GDM1 (cell line): ENCODE data around the gene RAP1A.
"Not testable (repeated sequence)": the region's sequence is repeated elsewhere in the genome, so short reads cannot be mapped to it uniquely, and the experiment has no call there.

Source experiments
- DNase-seq: peaks from one replicate; lab custom pipeline; 2025; lab: John Stamatoyannopoulos, UW

The RAP1A gene

GRCh38 chr1:111629190-111629954 lies 9.8 kb downstream of the RAP1A start:
- no peak for DNase-seq

- DNase-seq: no peak
Measured at GRCh38 chr1:111630567-111630966, 11.0 kb downstream of the RAP1A start.

GRCh38 chr1:111631502-111631901 lies 11.9 kb downstream of the RAP1A start:
- no peak for DNase-seq

DNA sequence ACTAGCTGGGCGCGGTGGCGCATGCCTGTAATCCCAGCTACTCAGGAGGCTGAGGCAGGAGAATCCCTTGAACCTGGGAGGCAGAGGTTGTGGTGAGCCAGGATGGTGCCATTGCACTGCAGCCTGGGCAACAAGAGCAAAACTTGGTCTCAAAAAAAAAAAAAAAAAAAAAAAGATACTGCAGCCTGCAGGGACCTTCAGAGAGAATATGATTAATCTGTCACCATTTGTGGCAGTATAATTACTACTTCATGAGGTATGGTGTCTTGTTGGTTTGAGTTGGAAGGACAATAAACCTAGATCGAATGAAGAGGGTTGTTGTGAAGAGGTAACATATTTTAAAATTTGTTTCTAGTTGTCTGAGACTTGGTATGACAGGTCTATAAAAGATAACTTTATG lies 13.2 kb downstream of the RAP1A start:
- not testable (repeated sequence) for DNase-seq

- DNase-seq: no peak
Measured at GRCh38 chr1:111633736-111634247, 14.2 kb downstream of the RAP1A start.

DNA sequence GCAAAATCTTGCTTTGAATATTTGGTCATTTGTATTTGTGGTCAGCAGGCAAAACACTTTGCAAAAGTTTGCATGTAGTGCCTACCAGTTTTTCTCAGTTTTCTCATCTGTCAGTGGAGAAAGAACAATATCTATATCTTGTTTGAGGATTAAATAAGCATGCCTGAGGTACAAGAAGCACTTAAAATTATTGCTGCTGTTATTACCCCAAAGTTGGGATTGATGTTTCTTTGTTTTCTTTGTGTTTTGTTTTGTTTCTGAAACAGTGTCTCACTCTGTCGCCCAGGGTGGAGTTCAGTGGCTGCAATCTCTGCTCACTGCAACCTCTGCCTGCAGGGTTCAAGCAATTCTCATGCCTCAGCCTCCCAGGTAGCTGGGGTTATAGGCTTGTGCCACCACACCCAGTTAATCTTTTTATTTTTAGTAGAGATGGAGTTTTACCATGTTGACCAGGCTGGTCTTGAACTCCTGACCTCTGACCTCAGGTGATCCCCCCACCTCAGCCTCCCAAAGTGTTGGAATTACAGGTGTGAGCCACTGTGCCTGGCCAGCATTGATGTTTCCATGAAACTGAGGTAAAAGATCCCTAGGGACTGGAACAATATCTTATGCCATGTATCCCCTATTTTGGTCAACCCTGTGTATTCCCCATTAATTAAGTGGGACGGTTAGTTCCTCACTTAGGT lies 15.9 kb downstream of the RAP1A start:
- DNase-seq: no peak

- DNase-seq: no peak
Measured at GRCh38 chr1:111638320-111638719, 18.7 kb downstream of the RAP1A start.

DNA sequence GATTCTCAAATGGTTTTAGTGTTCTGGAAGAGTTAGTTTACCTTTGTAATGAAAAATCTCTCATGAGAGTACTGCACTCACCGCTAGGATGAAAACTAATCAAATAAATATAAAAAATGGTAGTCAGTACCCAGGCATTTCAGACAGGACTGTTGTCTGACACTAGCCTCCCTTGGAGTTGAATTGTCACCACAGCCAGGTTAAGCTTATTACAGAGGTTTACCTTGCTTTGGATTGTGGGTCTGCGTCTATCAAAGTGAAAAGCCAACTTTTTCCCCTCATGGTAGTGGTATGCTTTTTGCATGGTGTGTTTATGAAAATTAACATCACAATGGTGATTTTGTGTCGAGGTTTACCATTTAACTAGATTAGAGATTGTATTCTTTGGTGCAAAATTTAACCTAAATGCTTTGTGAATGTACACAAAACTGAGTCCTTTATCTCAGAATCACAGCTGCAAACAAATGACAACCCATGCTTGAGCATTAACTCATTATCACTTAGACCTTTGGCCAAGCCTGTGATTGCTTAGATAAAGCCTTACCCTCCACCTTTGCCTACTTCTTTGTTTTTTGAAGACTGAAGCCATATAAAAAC lies 20.1 kb downstream of the RAP1A start:
- DNase-seq: no peak

GRCh38 chr1:111643097-111643496 lies 23.5 kb downstream of the RAP1A start:
- no peak for DNase-seq

DNA sequence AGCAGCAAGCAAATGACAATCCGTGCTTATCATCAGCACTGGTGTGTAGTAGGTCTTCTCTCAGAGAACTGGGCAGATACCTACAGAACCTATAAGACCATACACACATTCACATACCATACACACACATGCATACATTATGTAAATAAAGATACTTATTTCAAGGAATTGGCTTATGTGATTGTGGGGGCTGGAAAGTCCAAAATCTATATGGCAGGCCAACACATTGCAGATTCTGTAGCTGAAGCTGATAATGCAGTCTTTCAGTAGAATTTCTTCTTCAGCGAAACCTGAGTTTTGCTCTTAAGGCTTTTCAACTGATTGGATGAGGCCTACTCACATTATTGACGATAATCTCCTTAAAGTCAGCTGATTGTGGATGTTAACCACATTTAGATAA lies 24.1 kb downstream of the RAP1A start:
- no peak for DNase-seq

DNA sequence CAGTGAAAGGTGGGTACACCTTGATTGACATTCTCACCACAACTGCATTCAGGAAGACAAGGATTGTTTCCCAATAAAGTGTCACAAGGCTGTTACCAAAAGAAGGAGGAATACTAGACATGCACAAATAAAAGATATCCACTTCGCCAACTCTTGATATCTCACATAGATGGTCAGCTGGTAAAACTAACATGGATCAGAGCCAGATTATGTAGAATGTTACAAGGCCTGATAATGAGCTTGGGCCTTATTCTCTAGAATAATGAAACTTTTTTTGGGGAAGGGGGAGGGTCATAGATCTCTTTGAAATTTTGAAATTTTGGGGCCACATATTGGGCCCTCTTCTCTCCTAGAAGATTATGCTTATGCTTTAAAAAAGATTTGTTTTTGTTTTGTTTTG lies 24.9 kb downstream of the RAP1A start:
- DNase-seq: no peak

DNA sequence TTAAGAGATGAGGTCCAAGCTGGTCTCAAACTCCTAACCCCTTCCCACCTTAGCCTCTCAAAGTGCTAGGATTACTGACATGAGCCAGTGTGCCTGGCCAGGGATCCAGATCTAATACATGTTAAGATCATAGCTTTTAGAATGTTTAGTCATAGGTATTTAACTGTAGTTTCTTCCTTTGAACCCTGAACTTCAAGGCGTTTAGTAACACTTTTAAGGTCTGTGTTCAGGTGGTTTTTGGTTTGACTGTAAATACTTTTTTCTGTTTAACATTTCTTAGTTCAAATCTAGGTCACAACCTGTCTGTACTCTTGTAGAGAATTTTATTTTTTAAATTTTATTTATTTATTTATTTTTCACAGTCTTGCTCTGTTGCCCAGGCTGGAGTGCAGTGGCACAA lies 28.1 kb downstream of the RAP1A start:
- DNase-seq: no peak

DNA sequence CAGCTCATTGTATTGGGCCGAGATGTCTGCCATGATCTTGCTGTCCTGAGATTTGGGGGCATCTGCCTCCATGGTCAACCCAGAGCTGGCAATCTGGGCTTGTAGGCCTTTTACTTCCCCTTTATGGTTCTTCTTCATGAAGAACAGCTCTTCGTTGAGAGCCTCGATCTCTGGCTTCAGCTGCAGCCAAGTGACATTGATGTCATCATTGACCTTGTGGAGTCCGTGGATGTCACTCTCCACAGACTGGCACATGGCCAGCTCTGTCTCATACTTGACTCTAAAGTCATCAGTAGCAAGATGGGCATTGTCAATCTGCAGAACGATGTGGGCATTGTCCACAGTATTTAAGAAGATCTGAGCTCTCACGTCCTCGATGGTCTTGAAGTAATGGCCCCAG lies 29.2 kb downstream of the RAP1A start:
- DNase-seq: no peak

DNA sequence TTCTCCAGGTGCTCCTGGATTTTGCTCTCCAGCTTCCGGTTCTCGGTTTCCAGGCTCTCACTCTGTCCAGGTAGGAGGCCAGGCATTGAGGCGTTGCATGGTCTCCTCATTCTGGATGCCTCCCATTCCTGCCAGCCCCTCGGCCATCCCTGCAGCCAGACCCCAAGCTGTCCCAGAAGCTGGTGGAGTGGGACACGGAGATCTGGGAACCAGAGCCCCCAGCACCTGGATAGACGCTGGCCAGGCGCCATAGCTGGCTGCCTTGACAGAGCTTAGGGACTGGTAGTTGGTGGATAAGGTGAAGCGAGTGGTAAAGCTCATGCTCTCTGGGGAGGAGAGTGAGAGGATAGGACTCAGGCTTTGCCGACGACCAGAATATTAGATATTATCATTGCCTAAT lies 29.6 kb downstream of the RAP1A start:
- DNase-seq: no peak

DNA sequence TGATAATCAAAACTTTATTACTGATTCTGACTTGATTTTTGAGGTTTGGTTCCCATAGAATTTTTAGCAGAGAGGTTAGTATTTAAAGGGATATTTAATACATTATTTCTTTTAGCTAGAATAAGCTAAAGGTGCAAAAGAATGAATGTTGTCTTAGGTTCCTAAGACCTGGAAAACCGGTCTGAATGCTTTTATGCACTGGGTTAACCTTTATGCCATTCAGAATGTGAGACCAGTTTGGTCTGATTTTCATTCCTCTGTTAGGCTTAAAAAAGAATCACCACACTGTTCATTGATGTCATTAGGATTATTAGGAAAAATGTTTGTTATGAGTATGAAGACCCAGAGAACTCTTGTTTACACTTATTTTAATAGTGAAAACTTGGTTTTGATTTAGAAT lies 30.1 kb downstream of the RAP1A start:
- no peak for DNase-seq

GRCh38 chr1:111653709-111654108 lies 34.1 kb downstream of the RAP1A start:
- DNase-seq: no peak

DNA sequence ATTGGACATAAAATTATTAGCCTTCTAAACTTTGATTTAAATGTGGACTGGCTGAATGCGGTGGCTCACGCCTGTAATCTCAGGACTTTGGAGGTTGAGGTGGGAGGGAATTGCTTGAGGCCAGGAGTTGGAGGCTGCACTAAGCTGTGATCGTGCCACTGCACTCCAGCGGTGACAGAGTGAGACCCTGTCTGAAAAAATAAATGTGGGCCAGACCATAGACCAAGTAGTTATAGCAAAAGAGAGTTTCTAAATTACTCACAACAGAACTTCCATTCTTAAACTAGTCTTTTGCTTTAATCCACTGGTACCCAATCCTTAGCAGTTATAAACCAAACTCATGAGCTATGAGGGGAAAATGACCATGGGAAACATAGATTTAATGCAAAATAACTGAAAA lies 35.2 kb downstream of the RAP1A start:
- DNase-seq: no peak

- DNase-seq: peak; percentile 17
Measured at GRCh38 chr1:111656086-111657017, 36.8 kb downstream of the RAP1A start.

- DNase-seq: no peak
Measured at GRCh38 chr1:111658622-111659021, 39.0 kb downstream of the RAP1A start.

DNA sequence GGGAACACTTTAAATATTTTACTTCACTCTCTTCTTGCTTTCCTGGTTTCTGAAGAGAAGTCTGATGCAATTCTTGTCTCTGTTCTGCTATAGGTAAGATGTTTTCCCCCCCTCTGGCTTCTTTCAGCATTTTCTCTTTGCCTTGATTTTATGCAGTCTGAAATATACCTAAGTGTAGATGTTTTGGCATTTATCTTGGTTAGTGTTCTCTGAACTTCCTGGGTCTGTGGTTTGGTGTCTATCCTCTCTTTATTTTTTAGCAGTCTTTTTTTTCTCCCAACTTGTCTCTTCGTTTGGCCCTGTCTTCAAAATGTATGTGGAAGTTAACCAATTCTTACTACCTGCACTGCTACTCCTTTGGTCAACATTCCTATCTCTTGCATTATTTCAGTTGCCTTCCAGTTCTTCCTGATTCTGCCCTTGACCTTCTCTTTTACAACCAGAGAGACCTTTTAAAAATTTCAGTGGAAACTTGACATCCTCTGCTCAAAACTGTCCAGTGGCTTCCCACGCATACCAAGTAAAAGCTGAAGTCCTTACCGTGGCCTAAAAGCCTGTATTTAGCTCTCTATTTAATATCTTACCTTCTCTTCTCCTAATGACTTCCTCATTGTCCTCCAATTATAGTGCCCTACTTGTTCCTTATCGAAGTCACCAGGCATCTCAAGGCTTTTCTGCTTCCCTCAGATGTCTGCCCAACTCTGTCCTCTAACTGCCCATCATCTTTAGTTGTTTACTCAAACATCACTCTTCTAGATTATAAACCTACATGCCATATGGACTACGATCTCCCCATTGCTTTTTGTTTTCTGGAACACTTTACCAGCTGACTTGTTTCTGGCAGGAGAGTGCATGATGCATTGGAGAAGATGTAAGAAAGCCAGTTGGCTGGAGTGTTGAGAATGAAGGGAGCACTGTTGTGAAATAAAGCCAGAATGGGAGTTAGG lies 40.9 kb downstream of the RAP1A start:
- DNase-seq: peak; percentile 11

- no peak for DNase-seq
Measured at GRCh38 chr1:111664652-111665051, 45.1 kb downstream of the RAP1A start.
